ENCODE data around the gene ENTPD8.
"Not testable (repeated sequence)": the region's sequence is repeated elsewhere in the genome, so short reads cannot be mapped to it uniquely, and the experiment has no call there.

Gene ENTPD8

DNA sequence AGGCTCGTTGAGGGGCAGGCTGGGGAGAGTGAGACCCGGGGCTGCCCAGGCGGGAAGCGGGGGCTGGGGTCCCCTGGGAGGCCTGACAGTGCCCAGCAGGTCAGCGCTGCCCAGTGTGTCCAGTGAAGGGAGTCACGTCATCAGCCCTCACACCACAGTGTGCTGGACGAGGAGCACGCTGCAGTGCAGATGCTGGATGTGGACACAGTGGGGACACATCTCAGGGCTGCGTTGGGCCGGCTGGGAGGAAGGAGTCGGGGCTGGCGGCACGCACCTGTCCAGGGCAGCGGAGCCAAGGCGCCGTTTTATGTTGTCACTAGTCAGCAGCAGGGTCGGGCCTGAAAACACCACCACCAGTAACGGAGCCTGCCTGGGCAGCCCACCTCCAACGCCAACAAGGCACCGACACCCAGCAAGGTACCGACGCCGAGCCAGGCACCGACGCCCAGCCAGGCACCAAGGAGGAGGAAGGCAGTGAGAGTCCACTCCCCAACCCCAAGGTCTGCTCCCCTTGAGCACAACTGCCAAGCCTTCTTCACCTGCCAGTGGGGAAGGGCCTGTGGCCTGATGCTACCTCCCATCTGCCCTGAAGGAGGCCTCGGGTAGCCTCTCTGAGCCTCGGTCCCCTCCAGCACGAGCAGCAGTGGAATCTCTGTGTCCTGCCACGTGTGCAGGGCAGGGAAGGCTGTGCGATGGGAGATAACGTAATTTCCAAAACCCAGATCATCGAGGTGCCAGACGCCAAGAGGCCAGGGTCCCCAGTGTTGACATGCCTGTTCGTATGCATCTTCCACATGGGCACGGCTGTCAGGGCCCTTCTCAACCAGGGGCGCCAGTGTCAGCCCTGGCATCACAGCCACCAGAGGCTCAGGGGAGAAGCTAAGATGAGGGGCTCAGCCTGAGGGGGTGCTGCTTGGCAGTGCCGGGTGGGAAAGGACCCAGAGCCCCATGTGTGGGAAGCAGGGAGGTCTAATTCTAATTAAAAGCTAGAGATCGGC lies 39.8 kb upstream of the ENTPD8 start:
- no peak for TF ChIP-seq POLR2A (IDR thresholded peaks at IDR 0.05; ENCODE audit: low read depth, low read length)
- DNase-seq (ENCODE audit: insufficient read length, low spot score) (no peak), FAIRE-seq (no peak)

DNA sequence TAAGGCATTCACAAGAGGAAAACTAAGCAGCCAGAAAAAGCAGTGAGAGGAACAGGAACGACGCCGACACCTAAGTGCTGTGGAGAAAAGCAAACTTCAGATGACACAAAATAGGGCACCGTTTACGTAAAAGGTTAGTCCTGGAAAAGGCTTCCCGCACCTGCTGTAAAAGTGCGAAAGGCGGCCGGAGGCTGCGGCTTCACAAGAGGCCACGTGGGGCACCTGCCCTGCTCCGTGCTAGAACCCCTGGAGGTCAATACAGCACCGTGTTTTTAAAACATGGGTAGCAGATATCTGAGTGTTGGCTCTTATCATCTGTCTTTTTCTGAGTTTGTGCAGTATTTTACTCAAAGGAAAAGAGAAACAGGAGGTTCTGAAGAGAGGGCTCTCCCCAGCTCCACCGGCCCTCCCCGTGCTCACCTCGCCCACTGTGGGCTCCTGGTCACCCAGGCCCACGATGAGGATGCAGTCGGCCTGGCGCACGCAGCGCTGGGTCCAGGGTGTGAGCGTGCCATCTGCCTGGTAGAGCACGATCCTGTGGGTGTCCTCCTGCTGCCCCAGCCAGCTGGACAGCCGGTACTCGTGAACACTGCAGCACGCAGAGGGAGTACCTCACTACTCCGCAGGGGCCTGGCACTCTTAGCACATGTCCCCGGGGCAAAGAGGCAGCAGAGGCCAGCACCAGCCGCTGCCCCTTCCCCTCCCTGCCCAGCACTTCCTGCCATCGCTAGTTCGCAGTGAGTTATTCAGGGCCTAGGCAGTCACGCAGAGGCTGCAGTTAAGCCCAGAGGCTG lies 38.9 kb upstream of the ENTPD8 start:
- DNase-seq (ENCODE audit: insufficient read length, low spot score) (no peak), FAIRE-seq (no peak)
- no peak for TF ChIP-seq POLR2A (IDR thresholded peaks at IDR 0.05; ENCODE audit: low read depth, low read length)

DNA sequence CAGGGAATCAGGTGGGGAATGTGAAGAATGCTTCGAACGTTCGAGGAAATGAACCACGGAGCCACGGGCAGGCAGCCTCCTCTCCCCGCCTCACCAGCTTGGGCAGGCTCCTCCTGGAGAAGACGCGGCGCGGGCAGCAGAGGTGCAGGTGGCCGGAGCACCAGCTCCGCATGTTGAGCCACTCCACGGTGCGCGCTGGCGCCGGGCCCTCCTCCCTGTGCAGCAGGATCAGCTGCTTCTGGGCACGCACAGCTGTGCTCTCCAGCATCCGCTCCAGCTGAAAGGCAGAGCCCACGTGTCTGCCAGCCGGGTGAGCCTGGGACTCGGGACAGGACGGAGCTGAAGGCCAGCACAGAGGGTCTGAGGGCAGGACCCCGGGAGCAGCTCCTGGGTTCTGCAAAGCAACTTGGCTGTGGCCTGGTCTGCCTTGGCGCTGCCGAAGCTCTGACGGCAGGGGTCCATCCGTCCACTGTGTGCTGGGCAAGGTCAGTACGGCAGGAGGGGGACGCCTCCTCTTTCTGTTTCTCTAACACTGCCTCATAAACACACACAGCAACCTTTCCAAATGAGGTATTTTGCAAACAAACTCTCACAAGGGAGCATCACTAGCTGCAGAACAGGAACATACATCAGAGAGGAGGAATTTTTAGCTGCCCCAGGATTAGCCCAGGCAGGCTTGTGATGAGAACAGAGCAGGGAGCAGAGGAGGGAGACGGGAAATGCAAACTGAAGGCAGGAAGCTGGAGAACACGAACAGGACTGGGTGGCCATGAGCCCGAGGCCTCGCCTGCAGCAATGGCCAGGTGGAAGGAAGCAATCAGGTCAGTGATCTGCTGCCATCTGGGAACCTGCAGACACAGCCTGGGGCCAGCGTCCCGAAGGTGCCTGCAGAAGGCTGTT lies 38.1 kb upstream of the ENTPD8 start:
- FAIRE-seq (no peak), DNase-seq (ENCODE audit: insufficient read length, low spot score) (no peak)
- no peak for TF ChIP-seq POLR2A (IDR thresholded peaks at IDR 0.05; ENCODE audit: low read depth, low read length)

DNA sequence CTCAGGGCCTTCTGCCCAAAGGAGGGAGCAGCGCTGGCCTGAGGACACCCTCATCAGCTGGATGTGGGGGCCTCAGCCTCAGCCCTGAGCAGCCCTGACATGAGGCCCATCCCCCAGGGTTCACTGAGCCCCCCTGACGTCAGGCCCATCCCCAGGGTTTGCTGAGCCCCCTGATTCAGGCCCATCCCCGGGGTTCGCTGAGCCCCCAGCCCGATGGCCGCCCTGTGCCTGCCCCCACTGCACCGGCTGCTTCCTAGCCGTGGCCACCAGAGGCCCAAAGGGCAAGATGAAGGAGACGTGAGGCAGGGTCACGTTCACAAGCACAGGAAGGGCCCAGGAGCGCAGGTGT lies 37.4 kb upstream of the ENTPD8 start:
- DNase-seq (ENCODE audit: insufficient read length, low spot score) (no peak), FAIRE-seq (no peak)
- no peak for TF ChIP-seq POLR2A (IDR thresholded peaks at IDR 0.05; ENCODE audit: low read depth, low read length)

DNA sequence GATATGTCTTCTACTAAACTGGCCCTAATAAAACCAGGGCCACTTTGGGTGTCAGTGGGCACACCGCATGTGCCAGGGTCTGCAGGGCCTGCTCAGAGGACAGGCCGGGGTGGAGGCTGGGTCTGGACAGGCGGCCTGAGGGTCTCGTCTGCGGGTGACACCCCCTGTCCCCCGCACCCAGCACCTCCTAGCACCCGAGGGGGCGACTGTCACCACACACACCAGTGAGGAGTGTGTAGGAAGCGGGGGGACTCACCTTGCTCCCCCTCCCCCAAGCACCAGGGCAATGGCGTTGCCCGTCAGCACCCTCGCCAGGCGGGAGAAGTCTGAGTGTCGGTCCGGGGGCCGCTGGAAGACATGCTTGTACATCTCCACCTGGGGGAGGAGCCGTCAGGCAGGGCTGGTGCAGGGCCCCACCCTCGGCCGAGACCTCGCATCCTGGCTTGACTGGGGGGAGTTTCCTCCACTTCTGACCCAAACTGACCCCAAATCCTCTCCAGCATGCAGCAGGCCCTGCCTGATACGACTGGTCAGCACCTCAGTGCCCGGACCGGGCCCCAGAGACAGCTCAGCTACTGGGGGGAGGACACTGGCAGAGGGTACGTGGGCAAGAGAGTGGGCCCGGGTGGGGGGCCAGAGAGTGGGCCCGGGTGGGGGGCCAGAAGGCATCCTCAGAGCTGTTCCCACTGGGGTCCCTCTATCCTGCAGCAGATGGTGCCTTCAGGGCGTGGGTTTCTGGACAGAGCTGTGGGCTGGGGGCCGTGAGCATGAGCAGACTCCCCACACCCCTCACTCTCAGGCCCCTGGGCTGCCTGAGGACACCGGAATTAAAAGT lies 36.8 kb upstream of the ENTPD8 start:
- FAIRE-seq (no peak), DNase-seq (ENCODE audit: insufficient read length, low spot score) (no peak)
- TF ChIP-seq POLR2A (IDR thresholded peaks at IDR 0.05; ENCODE audit: low read depth, low read length) = no peak

DNA sequence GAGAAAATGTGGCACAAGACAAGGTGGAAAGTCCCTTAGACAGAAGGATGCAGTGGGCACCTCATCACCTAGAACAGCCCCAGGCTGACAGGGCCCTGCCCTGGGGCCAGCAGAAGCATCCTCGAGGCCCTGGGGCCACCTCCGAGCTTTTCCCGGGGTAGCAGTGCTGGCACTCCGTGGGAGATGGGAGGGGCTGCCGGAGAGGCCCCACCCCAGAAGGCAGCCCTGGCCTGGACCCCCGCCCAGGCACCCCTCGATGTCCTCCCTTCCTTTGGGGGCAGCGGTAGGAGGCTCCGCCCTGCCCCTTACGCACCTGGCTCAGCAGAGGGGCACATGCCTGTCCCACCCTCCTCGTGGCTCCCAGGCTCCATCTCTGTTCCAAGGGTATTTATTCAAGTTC lies 35.7 kb upstream of the ENTPD8 start:
- no peak for DNase-seq (ENCODE audit: insufficient read length, low spot score)
- no peak for TF ChIP-seq POLR2A (IDR thresholded peaks at IDR 0.05; ENCODE audit: low read depth, low read length)
- FAIRE-seq = no peak

DNA sequence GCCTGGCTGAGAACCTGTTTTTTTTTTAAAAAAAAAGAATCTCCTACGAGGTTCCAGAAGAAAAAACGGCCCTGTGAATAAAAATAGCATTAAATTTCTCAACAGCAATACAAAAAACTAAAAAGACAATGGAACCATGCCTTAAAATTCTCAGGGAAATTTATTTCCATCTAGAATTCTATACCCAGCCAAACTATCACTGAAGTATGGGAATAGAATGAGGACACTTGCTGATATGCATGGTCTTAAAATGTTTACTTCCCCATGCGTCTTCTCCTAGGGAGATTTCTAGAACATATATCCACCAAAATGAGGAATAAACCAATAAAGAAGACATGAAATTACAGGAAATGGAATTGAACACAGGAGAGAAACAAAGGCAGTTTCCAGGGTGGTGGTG lies 34.5 kb upstream of the ENTPD8 start:
- no peak for TF ChIP-seq POLR2A (IDR thresholded peaks at IDR 0.05; ENCODE audit: low read depth, low read length)
- no peak for FAIRE-seq
- no peak for DNase-seq (ENCODE audit: insufficient read length, low spot score)

DNA sequence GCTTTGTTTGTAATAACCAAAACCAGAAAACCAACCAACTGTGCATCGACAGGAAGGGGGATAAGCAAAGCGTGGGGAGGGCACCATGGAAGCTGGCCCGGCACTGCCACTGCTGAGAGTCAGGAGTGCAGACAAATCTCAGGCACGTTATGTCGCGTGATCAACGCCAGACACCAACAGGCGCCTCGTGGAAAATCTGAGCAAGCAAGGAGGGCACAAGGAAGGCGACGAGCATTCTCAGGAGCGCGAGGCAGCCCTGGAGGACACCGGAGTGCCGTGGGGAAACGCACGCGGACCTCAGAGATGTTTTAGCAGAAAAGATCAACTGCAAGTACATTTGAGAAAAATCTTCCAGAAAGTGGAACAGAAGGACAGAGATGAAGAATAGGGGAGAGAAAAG lies 33.1 kb upstream of the ENTPD8 start:
- TF ChIP-seq POLR2A (IDR thresholded peaks at IDR 0.05; ENCODE audit: low read depth, low read length) = no peak
- no peak for DNase-seq (ENCODE audit: insufficient read length, low spot score)
- no peak for FAIRE-seq

DNA sequence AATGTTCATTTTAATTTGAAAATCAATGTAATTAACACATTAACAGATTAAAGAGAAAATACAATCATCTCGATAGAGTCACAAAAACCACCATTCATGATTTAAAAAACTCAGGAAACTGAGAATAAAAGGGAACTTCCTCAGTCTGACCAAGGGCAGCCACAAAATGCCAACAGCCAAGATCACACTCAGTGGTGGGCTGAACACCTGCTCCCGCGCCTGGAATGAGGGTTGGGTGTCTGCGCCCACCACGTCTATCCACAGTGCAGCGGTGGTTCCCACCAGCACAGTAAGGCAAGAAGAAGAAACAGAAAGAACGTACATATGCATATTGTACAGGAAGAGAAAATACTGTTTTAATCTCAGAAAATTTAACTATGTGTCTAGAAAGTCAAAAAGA lies 29.6 kb upstream of the ENTPD8 start:
- DNase-seq (ENCODE audit: insufficient read length, low spot score) (no peak), FAIRE-seq (no peak)
- TF ChIP-seq POLR2A (IDR thresholded peaks at IDR 0.05; ENCODE audit: low read depth, low read length) = no peak

DNA sequence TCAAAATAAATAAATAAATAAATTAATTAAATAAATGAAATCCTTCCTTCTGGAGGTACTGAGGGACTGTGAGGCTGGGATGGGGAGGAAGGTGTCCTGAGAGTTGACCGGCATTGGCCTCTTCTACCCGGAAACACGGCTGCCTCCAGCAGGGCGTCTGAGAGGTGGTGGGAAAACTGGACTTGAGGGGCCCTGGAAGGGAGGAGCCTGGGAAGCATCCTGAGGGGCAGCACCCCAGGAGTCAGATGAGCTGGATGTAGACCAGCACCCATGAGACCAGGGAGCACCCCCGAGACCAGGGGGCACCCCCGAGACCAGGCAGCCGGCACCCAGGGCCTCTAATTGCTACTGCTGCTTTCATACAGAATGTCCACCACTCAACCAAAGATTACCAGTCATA lies 26.7 kb upstream of the ENTPD8 start:
- TF ChIP-seq POLR2A (IDR thresholded peaks at IDR 0.05; ENCODE audit: low read depth, low read length) = no peak
- FAIRE-seq (no peak), DNase-seq (ENCODE audit: insufficient read length, low spot score) (no peak)

DNA sequence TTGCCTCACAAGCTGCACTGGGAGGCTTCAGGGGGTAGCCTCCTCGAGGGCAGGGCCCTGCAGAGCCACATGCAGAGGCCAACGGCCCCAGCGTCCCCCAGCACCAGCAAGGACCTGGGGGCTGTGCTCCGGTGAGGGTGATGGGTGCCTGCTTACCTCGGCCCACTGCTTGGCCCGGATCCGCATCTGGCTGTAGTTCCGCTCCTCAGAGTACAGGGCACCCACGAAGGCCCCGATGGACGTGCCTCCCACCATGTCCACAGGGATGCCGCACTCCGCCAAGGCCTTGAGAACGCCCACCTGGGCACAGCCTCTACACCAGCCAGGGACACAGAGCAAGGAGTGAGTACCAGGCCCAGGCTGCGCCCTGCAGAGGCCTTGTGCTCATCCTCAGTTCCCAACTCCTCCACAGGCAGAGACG lies 26.0 kb upstream of the ENTPD8 start:
- FAIRE-seq (no peak), DNase-seq (ENCODE audit: insufficient read length, low spot score) (no peak)
- TF ChIP-seq POLR2A (IDR thresholded peaks at IDR 0.05; ENCODE audit: low read depth, low read length) = no peak

DNA sequence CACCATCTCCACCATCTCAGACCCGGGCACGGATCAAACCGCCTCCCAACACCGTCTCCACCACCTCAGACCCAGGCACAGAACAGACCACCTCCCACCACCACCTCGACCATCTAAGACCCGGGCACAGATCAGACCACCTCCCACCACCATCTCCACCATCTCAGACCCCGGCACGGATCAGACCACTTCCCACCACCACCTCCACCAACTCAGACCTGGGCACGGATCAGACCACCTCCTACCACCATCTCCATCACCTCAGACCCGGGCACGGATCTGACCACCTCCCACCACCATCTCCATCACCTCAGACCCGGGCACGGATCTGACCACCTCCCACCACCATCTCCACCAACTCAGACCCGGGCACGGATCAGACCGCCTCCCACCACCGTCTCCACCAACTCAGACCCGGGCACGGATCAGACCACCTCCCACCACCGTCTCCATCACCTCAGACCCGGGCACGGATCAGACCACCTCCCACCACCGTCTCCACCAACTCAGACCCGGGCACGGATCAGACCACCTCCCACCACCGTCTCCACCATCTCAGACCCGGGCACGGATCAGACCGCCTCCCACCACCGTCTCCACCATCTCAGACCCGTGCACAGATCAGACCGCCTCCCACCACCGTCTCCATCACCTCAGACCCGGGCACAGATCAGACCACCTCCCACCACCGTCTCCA lies 25.4 kb upstream of the ENTPD8 start:
- not testable (repeated sequence) for FAIRE-seq; DNase-seq (ENCODE audit: insufficient read length, low spot score)

Measured in H54 (cell line).